HCT116 (cell line): ENCODE data around the gene TPR. TPM values are rescaled to one million over a fixed set of nuclear protein-coding genes. Genes with fewer than 3 reads are reported as not detected.

Experiments
- ATAC-seq: fragments of 200-7000 bp; cut with Tn5 transposase; 2 replicates; pipeline ENCODE4 v1.9.1; 2020; ENCODE audit warnings: mild to moderate bottlenecking, moderate library complexity
- BruUV-seq: library from RNA; stranded (reverse); fragments of 400-500 nt; replicated peaks from 2 replicates; lab custom pipeline; 2021; lab: Mats Ljungman, UMichigan
- CTCF ChIA-PET: fragments of 300-600 bp; sonication (Branson Sonifier 250); formaldehyde crosslinking; loops from one replicate; lab custom pipeline; 2021; ENCODE audit warnings: antibody characterized with exemption; lab: Charles Lee
- POLR2A ChIA-PET: fragments of 300-600, 350-600 bp; sonication (Branson Sonifier 250); formaldehyde crosslinking; loops from one replicate; lab custom pipeline; 2021; ENCODE audit warnings: antibody characterized with exemption; lab: Charles Lee
- RAD21 ChIA-PET, 2 experiments: fragments of 300-600 bp; sonication (Branson Sonifier 250); formaldehyde crosslinking; loops; one replicate each; lab custom pipeline; 2023; ENCODE audit warnings: low total read pairs in 2 of 2; ENCODE audit not compliant: uncharacterized antibody in 2 of 2, unreplicated experiment in 2 of 2, low non-redundant PET in 1 of 2; lab: Charles Lee
- DNase-seq: peaks from one replicate; pipeline ENCODE4 v3.0.0-alpha.2; 2010; ENCODE audit warnings: low read depth, low spot score
- H2AFZ ChIP-seq: fragments of 200-600 bp; shearing (Covaris generic), sonication (generic); 2 replicates; pipeline ENCODE4 v1.6.1; 2017; ENCODE audit warnings: low read depth, mixed run types, mixed read lengths, antibody characterized with exemption, low read length; ENCODE audit not compliant: poor library complexity, severe bottlenecking
- H3K27ac ChIP-seq: 2 replicates; pipeline ENCODE4 v1.5.1; 2012; ENCODE audit warnings: low read depth, low read length
- H3K27me3 ChIP-seq: fragments of 200-600 bp; sonication (generic); 2 replicates; pipeline ENCODE4 v1.6.1; 2016; ENCODE audit warnings: mixed run types, low read length, mixed read lengths; ENCODE audit not compliant: insufficient read depth
- H3K36me3 ChIP-seq, 2 experiments: fragments of 200-500 bp in 1 of 2; fragments of 200-600 bp in 1 of 2; sonication (Bioruptor generic) in 1 of 2; sonication (generic) in 1 of 2; 2 replicates each; pipeline versions ENCODE4 v1.5.1 to v1.6.1; 2014 to 2016; ENCODE audit warnings: low read length in 2 of 2, inconsistent platforms in 1 of 2, mixed read lengths in 1 of 2, mixed run types in 1 of 2; ENCODE audit not compliant: insufficient read depth in 2 of 2, control insufficient read depth in 1 of 2
- H3K4me1 ChIP-seq, 2 experiments: fragments of 200-600 bp in 1 of 2; sonication (generic) in 1 of 2; 2 replicates each; pipeline versions ENCODE4 v1.5.1 to v1.6.1; 2012 to 2017; ENCODE audit warnings: low read length in 2 of 2, inconsistent platforms in 1 of 2, mild to moderate bottlenecking in 1 of 2, mixed read lengths in 1 of 2, mixed run types in 1 of 2, moderate library complexity in 1 of 2; ENCODE audit not compliant: insufficient read depth in 2 of 2, control insufficient read depth in 1 of 2
- H3K4me2 ChIP-seq: fragments of 200-600 bp; sonication (generic); 2 replicates; pipeline ENCODE4 v1.6.1; 2017; ENCODE audit warnings: mixed run types, low read length, mixed read lengths
- H3K4me3 ChIP-seq, 2 experiments: fragments of 200-600 bp in 1 of 2; sonication (generic) in 1 of 2; replicated peaks in 1 of 2; 2 replicates each; pipeline ENCODE4 v1.5.1; 2011 to 2016; ENCODE audit warnings: low read length in 2 of 2, control low read depth in 1 of 2, low read depth in 1 of 2, mild to moderate bottlenecking in 1 of 2, mixed read lengths in 1 of 2, mixed run types in 1 of 2
- H3K79me2 ChIP-seq: fragments of 200-600 bp; sonication (generic); 2 replicates; pipeline ENCODE4 v1.6.1; 2017; ENCODE audit warnings: mild to moderate bottlenecking, mixed run types, low read length, moderate library complexity, mixed read lengths; ENCODE audit not compliant: insufficient read depth
- H3K9ac ChIP-seq: fragments of 200-600 bp; sonication (generic); 2 replicates; pipeline ENCODE4 v1.6.1; 2016; ENCODE audit warnings: low read length, mixed read lengths
- H3K9me2 ChIP-seq: fragments of 200-600 bp; sonication (generic), shearing (Covaris generic); 2 replicates; pipeline ENCODE4 v1.6.1; 2017; ENCODE audit warnings: mixed run types, mild to moderate bottlenecking, moderate library complexity; ENCODE audit not compliant: insufficient read depth
- H3K9me3 ChIP-seq, 2 experiments: fragments of 200-500 bp in 1 of 2; fragments of 200-600 bp in 1 of 2; sonication (Bioruptor generic) in 1 of 2; sonication (generic) in 1 of 2; 2 replicates each; pipeline ENCODE4 v1.6.1; 2014 to 2017; ENCODE audit warnings: low read length in 2 of 2, mixed read lengths in 2 of 2, inconsistent platforms in 1 of 2, low read depth in 1 of 2, mild to moderate bottlenecking in 1 of 2, mixed run types in 1 of 2, moderate library complexity in 1 of 2; ENCODE audit not compliant: control insufficient read depth in 1 of 2, insufficient read depth in 1 of 2
- H4K20me1 ChIP-seq: fragments of 200-600 bp; sonication (generic), shearing (Covaris generic); 2 replicates; pipeline ENCODE4 v1.6.1; 2017; ENCODE audit warnings: mixed run types, mild to moderate bottlenecking, moderate library complexity; ENCODE audit not compliant: insufficient read depth
- ATF3 ChIP-seq: IDR thresholded peaks from 2 replicates; pipeline ENCODE4 v1.6.1; 2012
- CBX3 ChIP-seq: IDR thresholded peaks from 2 replicates; pipeline ENCODE4 v1.6.1; 2012; ENCODE audit warnings: low read depth
- CEBPB ChIP-seq: IDR thresholded peaks from 2 replicates; pipeline ENCODE4 v1.6.1; 2012; ENCODE audit warnings: low read depth
- CTCF ChIP-seq, 3 experiments: fragments of 200-600 bp in 1 of 3; sonication (generic) in 1 of 3; IDR thresholded peaks in 2 of 3; conservative IDR thresholded peaks in 1 of 3; 2 replicates each; pipeline ENCODE4 v1.5.1; 2012 to 2017; ENCODE audit warnings: low read depth in 2 of 3, low read length in 2 of 3, antibody characterized with exemption in 1 of 3, borderline replicate concordance in 1 of 3, control low read depth in 1 of 3, mild to moderate bottlenecking in 1 of 3, mixed read lengths in 1 of 3, mixed run types in 1 of 3, moderate library complexity in 1 of 3; ENCODE audit not compliant: insufficient read depth in 1 of 3
- EGR1 ChIP-seq: IDR thresholded peaks from 2 replicates; pipeline ENCODE4 v1.6.1; 2012; ENCODE audit warnings: low read depth
- ELF1 ChIP-seq: IDR thresholded peaks from 2 replicates; pipeline ENCODE4 v1.6.1; 2012; ENCODE audit warnings: low read depth, borderline replicate concordance
- EZH2 ChIP-seq: fragments of 200-600 bp; sonication (generic); IDR thresholded peaks from 2 replicates; pipeline ENCODE4 v1.6.1; 2017; ENCODE audit warnings: antibody characterized with exemption, mixed run types
- EZH2phosphoT487 ChIP-seq: fragments of 200-600 bp; IDR thresholded peaks from 2 replicates; pipeline ENCODE4 v1.6.1; 2018; ENCODE audit warnings: antibody characterized with exemption, borderline replicate concordance
- FOSL1 ChIP-seq: IDR thresholded peaks from 2 replicates; pipeline ENCODE4 v1.6.1; 2012; ENCODE audit warnings: low read depth
- MAX ChIP-seq: IDR thresholded peaks from 2 replicates; pipeline ENCODE4 v1.6.1; 2012
- POLR2A ChIP-seq: IDR thresholded peaks from 2 replicates; pipeline ENCODE4 v1.7.0; 2011; ENCODE audit warnings: borderline replicate concordance; ENCODE audit not compliant: insufficient read depth, insufficient read length; ENCODE audit errors: extremely low read depth
- POLR2AphosphoS5 ChIP-seq: IDR thresholded peaks from 2 replicates; pipeline ENCODE4 v1.6.1; 2011; ENCODE audit warnings: mild to moderate bottlenecking, low read depth, low read length, moderate library complexity
- RAD21 ChIP-seq: IDR thresholded peaks from 2 replicates; pipeline ENCODE4 v1.6.1; 2012; ENCODE audit warnings: low read depth, mild to moderate bottlenecking
- SIN3A ChIP-seq: IDR thresholded peaks from 2 replicates; pipeline ENCODE4 v1.6.1; 2012; ENCODE audit warnings: low read depth
- SP1 ChIP-seq: IDR thresholded peaks from 2 replicates; pipeline ENCODE4 v1.6.1; 2012; ENCODE audit warnings: low read depth
- SRF ChIP-seq: IDR thresholded peaks from 2 replicates; pipeline ENCODE4 v1.6.1; 2012; ENCODE audit warnings: low read depth
- TCF7L2 ChIP-seq: IDR thresholded peaks from 2 replicates; pipeline ENCODE4 v1.7.0; 2011; ENCODE audit warnings: borderline replicate concordance, inconsistent platforms; ENCODE audit not compliant: insufficient read depth, insufficient read length; ENCODE audit errors: extremely low read depth
- YY1 ChIP-seq: IDR thresholded peaks from 2 replicates; pipeline ENCODE4 v1.6.1; 2011; ENCODE audit warnings: low read length, low read depth, moderate library complexity, mild to moderate bottlenecking; ENCODE audit not compliant: insufficient replicate concordance; ENCODE audit errors: extremely low read depth
- ZNF274 ChIP-seq: fragments of 200-500 bp; sonication (Bioruptor generic); IDR thresholded peaks from 2 replicates; pipeline ENCODE4 v1.6.1; 2014; ENCODE audit warnings: mild to moderate bottlenecking, low read depth, low read length, inconsistent platforms
- intact Hi-C: fragments of 100-400 bp; cut with micrococcal nuclease; formaldehyde crosslinking; loops from 2 replicates; pipeline ENCODE4 v1.10.0; 2022
- total RNA-seq: library from RNA; stranded (reverse); gene quantifications from one replicate; pipeline ENCODE4 v1.2.1, GENCODE V29; 2021; ENCODE audit not compliant: unreplicated experiment

TPR gene
- total RNA-seq, 1 experiment from 2014 or later: 131 TPM

- Histone ChIP-seq H3K4me2 (no peak overlapping the region), H3K27me3 (no peaks in the 10 kb centered on the region), H3K9me2 (no peaks in the 10 kb centered on the region)
- TF ChIP-seq EZH2 (no peak), ATF3 (no peak), MAX (no peak), EGR1 (no peak), TCF7L2 (no peak), CEBPB (no peak), ZNF274 (no peak), CBX3 (no peak), EZH2phosphoT487 (no peak), POLR2A (no peak)
- TF ChIP-seq, all 23 proteins: peak for 0
- intact Hi-C loops: no loop called here
- no peak overlapping the region for H3K9ac ChIP-seq
- no peaks in the 10 kb centered on the region for H4K20me1 ChIP-seq
- no peaks in the 10 kb centered on the region for H3K36me3 ChIP-seq
- CTCF ChIA-PET: no interaction called here
- no peaks in the 10 kb centered on the region for H3K79me2 ChIP-seq
- RAD21 ChIA-PET: no interaction called here
- BruUV-seq: no TSS peak
- H3K4me3 ChIP-seq: no peak overlapping the region
- no peaks in the 10 kb centered on the region for H3K9me3 ChIP-seq
- H2AFZ ChIP-seq: no peak overlapping the region
- DNase-seq: no peak
- POLR2A ChIA-PET: no interaction called here
- H3K4me1 ChIP-seq: no peaks in the 10 kb centered on the region
- ATAC-seq: no peak
- no peak overlapping the region for H3K27ac ChIP-seq
These were observed 82.2 kb downstream of the TPR start for GRCh38 chr1:186292875-186293274.

GRCh38 chr1:186291271-186291670 lies 83.8 kb downstream of the TPR start:
- Histone ChIP-seq H3K9me3 (no peaks in the 10 kb centered on the region), H3K4me2 (no peak overlapping the region), H3K4me3 (no peak overlapping the region), H3K36me3 (no peaks in the 10 kb centered on the region), H4K20me1 (no peaks in the 10 kb centered on the region), H3K4me1 (0 out of 4 replicates have a peak, but pooled peaks cover 0 to 3% of the 10 kb centered on the region in 2 experiments), H3K27ac (no peak overlapping the region), H3K9me2 (no peaks in the 10 kb centered on the region; the same call in 1 of the 2 replicates), H2AFZ (no peak overlapping the region), H3K9ac (no peak overlapping the region), H3K79me2 (no peaks in the 10 kb centered on the region), H3K27me3 (no peaks in the 10 kb centered on the region)
- no TSS peak for BruUV-seq
- CTCF ChIA-PET: no interaction called here
- POLR2A ChIA-PET: no interaction called here
- intact Hi-C loops: no loop called here
- DNase-seq: no peak
- no peak for ATAC-seq
- RAD21 ChIA-PET: no interaction called here
- TF ChIP-seq ELF1: no peak
- TF ChIP-seq EZH2: no peak
- no peak for TF ChIP-seq ATF3
- no peak for TF ChIP-seq FOSL1
- no peak for TF ChIP-seq CEBPB
- TF ChIP-seq POLR2A: no peak
- no peak for TF ChIP-seq SRF
- TF ChIP-seq SP1: no peak
- no peak for TF ChIP-seq TCF7L2
- TF ChIP-seq YY1: no peak
- no peak for TF ChIP-seq POLR2AphosphoS5
- no peak for TF ChIP-seq SIN3A
- TF ChIP-seq RAD21: no peak
- TF ChIP-seq CTCF (IDR thresholded peaks at IDR 0.05 in 2 of 3, conservative IDR thresholded peaks at IDR 0.05 in 1 of 3; ENCODE audit: borderline replicate concordance in 1 of 3, insufficient read depth in 1 of 3, low read depth in 2 of 3, low read length in 2 of 3): no peak
